GM19467 (cell line): ENCODE results near the gene ELK4.

Source experiments
- ATAC-seq: cut with Tn5 transposase; IDR thresholded peaks from one replicate; pipeline ENCODE4 v1.9.1; 2021; ENCODE audit warnings: mild to moderate bottlenecking, moderate library complexity; ENCODE audit not compliant: unreplicated experiment

Gene ELK4

DNA sequence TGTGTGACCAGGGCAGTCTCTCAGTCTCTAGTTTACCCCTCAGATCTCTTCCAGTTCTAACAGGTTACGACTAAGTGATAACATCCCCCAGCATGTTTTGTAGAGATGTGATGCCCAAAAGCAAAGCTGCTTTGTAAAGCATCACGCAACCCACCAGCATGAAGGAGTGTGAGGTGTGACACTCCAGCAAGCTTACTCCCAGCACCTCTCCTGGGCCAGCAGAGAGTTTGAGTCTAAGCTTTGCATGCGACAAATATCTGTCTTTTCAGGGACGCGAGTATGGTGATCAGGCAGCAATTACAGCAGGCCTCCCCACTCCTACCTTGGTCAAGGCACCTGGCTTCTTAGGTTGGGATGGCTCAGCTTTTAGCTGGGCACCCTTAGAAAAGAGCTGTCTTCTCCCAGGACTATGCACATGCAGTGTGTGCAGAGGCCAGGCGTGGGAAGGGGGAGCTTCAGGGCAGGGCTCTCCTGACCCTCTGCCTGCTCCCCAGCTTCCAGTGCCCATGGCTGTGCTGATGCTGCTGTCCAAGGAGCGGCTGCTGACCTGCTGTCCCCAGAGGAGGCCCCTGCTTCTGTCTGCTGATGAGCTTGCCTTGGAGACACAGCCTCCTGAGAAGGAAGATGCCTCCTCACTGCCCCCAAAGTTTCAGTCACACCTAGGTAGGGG, 48.2 kb downstream of the ELK4 start:
- ATAC-seq = no peak

DNA sequence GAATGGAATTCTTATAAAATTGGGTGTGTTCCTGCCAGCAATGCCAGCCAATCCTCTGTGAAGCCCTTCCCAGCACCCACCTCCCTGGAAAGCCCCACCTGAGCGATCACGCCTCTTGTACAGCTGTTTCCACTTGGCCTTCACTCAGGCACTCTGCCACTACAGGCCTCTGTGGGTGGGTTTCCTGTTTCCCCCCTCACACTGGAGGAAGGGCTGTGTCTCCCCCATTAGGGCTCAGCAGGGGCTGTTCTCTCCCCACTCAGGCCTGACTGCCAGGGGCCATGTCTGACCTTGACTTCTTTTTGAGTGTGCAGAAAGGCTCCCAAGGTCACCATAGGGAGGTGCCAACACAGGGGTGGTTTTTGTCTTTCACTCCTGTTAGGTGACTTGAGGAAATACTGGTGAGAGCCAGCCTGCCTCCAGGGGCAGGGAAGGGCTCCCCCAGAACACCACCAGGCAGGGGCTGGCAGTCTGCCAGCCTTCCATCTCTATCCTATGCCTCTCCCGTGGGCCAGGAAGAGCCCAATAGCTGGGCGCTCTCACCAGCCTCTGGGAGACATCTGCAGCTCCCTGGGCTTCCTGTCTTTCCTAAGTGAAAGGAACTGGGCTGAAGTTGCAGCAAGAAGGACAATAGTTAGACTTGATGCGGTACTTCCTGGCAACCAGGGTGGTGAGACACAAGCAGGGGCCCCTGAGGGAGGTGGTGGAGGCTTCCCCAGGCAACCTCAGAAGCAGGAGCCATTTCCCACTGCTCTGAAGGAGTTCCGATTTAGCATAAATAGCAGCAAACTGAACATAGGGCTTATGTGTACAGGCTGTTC, 49.1 kb downstream of the ELK4 start:
- ATAC-seq = no peak

DNA sequence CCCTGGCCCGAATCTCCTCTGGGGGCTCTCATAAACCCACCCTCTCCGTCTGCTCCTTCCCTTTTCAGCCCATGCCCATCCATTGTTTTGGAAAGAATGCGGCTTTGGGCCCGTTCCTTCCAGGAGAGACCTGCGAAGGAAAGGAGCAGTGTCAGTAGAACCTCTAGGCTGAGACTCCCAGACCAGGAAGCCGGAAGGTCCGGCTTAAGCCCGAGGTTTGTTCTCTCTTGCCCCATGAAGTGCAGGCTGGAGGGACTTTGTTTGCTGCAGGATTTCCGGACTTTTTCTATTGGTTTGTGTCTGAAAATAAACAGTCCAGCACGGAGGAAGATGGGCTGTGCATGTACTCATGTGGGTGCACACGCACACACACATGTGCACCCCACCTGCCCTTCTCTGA, 49.8 kb downstream of the ELK4 start:
- no peak for ATAC-seq

DNA sequence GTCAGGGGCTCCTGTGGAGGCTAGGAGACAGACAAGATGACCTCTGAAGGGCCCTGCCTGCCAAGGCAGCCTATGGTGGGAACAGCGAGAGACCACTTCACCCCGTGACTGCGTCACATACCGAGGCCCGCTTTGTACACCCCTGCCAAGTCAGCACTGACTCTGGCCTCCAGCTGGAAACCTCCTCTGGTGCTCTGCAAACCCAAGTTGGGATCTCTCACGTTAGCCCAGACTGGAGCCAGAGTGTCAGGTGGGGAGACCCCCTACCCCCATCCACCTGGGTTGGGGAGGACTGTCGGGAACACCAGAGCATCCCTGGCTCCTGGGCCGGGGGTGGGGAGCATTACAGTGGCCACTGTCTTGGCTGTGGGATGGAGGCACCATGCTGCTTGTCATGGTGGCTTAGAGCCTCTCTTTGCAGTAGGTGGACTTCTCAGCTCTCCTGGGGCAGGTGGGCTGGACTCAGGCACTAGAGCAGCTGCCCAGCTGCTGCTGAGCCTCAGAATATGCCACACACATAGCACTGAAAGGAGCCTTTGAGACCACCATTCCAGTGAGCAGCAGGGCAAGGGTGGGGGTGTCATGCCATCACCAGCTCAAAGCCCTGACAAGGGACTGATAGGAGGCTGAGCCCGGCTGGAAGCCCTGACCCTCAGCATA, 50.4 kb downstream of the ELK4 start:
- no peak for ATAC-seq

DNA sequence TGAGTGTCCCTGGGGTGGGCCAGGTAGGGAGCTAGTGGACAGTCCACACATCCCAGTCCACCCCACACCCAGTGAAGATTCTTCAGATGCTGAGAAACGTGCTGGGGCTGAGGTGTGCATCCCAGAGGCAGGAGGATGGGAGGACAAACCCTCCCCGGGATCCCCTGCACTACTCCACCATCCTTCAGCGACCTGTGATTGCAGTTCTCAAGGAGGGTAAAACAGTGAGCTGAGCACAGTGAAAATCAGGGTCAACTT, 51.0 kb downstream of the ELK4 start:
- no peak for ATAC-seq

DNA sequence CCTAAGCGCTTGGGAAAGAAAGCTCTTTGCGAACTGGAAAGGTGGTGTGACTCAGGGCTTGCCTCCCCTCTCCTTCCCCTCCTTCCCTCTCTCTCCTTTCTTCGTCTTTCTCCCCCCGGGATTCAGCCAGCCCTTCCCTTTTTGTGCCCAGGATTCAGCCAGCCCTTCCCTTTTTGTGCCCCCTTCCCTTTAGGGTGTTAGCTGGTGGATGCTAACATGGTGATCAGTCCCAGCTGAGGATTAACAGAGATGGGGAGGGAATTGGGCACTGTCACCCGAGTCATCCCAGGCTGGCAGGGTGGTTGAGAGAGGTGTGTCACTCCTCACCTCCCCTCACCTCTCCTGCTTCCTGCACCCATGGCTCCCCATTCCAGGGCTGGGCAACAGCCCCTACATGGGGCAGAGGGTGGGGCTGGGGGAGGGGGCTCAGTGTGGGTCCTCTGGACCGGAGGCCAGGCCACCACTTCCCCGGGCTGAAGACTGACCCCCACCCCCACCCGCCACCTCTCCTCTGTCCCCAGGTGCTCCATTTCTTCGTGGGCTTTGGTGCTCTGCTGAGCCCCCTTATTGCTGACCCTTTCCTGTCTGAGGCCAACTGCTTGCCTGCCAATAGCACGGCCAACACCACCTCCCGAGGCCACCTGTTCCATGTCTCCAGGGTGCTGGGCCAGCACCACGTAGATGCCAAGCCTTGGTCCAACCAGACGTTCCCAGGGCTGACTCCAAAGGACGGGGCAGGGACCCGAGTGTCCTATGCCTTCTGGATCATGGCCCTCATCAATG, 51.5 kb downstream of the ELK4 start:
- no peak for ATAC-seq

DNA sequence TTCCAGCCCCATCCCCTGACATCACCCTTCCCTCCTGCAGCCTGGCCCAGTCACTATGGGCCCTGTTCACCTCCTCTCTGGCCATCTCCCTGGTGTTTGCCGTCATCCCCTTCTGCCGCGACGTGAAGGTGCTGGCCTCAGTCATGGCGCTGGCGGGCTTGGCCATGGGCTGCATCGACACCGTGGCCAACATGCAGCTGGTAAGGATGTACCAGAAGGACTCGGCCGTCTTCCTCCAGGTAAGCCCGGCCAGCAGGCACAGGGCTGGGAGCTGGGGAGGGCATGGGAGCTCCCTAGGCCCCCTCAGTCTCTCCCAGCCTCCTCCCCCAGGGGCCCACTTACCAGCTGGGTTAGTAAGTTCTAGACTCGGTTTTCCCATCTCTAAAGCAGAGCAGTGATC, 52.1 kb downstream of the ELK4 start:
- ATAC-seq = no peak

DNA sequence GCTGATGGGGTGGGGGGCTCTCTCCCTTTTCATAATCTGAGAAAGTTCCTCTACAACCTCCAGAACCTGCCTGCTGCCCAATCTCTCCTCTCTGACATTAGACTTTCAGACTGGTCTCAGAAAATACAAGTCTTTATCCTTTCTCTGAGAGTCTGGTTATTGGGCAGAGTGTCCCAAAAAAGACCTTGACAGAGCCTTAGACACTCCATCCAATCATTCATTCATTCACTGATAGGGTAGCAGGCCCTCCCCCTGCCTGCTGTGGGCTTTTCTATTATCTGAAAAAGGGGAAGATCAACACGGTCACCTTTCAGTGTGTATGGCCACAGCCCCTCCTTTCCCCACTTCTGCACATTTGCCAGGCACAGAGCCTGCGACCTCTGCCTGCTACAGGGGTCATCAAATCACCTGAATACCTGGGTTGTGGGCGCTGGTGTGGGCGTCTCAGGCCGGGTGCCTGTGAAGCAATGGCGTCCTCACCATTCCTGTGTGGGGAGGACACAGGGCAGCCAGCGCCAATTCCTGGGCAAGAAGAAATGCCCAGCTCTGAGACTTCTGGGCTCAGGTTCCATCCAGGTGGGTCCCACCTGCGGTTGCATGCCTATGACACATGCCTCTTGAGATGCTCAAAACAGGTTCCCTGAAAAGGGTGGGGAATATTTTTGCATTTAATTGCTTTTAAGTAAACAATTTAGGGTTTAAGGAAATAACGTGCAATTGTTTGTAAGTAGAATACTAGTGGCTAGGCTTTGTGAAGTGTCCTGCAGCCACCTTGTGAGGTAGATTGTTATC, 52.8 kb downstream of the ELK4 start:
- ATAC-seq = no peak

DNA sequence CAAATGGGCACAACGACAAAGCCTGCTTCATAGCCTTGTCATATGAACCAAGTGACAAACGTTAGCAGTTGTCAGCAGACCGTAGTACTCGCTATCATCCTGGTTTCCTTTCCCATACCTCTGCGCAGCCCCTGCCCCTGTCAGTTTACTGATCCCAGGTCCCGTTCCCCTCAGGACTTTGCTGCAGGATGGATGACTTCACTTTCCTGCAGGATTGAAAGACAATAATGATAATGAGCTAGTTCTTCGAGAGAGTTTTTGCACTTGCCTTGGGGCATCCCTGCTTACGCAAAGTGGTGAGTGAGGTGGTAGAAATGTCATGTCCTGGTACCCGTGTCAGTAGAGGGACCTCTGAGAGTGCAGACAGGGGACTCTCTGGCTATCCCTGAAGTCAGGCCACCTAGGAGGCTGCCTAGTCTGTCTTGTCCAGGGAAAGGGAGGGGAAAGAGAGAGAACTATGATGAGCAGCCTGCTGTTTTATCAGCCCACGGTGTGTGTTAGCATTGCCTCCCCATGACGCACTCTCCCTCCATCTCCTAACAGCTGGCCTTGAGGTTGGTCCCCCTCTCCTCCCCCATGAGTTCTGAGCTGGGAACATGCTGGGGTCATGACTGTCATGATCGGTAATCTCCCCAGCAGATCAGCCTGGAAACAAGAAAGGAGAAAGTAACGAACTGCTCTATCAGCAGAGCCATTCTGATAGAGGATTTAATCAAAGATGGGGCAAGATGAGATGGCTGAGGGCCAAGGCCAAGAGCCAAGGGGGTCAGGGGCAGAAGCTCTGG, 53.7 kb downstream of the ELK4 start:
- no peak for ATAC-seq

DNA sequence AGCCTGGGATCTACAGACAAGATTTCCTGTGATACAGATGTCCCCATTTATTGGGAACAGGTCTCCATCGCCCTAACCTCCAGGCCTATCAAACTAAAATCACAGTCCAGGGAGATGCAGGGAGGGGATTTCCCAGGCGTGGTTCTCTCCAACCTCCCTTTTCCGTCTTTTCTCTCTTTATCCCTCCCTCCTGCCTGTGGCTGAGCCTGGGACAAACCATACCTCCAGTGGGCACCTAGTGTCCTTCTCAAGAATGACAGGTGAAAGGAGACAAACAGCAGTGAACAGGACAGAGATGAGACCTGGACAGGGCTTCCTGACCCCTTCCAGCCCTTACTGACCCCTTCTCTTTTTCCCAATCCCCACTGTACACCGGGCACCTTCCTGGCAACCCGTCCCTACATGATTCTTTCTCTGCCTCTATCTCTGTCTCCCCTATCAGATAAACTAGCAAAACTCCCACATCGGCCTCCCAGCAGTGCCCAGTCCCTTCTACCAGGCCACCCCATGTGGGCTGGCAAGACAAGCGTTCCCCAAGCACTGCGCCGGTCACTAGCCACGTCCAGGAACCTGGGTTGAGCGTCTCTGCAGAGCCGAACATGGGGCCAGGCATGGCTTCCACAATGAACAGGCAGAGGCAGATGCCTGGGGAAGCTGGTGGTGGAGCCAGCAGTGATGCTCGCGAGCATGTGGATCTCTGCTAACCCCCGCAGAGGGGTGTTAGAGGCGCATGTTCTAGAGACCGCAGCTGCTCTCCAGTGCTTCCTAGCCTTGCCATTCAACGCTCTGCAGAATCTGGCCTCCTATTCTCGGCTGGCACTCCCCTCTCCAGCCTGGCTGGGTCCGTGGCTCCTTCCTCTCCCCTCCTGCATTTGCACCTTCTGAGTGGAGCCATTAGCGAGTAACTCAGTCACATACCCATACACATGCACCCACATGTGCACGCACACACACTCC, 54.7 kb downstream of the ELK4 start:
- no peak for ATAC-seq

DNA sequence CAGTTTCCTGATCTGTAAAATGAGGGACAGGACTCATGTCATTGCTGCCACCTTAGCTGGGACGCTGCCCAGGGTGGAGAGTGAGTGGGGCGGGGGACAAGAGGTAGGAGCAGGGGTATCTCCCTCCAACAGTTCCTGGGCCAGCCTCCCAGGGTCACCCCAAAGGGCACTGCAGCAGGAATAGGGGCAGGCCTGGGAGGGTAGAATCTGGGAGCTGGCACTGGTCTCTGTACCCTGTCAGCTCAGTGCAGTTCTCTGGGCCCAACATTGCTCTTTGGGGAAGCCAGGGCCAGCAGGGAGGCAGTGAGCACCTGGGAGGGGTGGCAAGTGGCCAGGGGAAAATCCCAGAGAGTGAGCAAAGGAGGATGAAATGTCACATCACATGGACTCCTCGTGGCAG, 55.8 kb downstream of the ELK4 start:
- no peak for ATAC-seq

DNA sequence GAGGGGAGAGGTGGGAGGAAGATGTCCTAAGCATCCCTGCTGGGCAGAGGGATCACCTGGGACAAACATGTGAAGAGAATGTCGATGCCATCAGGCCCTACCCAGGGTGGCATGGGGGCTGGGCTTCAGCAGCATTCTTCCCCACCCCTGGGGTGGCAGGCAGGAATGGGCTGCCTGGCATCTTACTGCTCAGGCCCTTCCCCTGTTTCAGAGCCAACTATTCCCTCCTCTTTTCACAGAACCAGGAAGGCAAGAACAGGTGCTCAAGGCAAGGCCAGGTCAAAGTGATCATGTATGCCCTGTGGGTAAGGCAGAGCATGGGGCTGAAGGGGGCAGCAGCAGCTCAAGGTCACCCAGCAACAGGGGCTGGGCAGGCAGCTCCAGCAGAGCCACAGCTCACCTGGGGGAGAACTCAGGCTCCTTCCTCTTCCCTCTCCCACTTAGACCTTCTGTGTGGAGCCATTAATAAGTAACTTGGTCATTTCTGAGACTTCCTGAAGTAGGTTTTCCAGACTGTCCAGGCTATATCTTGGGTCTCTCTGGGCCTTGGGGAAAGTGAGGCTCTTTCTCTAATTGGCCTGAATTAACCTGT, 56.4 kb downstream of the ELK4 start:
- ATAC-seq = no peak

DNA sequence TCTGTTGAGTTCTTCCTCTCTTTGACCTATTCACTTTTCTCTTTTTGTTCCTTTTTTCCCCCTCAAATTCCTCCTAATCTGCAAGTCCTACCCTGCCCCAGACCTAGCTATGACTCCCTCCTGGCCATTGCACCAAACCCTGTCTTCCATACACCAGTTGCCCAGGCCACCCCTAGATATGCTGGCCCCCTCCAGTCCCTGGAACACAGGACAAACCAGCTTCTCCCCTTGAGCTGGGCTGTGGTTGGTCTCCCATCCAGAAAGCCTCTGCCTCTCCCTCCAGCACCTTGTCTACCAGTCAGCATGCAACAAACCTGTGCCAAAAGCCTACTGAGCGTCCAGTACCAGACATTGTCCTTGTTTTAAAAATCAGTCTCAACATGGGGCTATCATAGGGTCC, 59.4 kb downstream of the ELK4 start:
- ATAC-seq = no peak

DNA sequence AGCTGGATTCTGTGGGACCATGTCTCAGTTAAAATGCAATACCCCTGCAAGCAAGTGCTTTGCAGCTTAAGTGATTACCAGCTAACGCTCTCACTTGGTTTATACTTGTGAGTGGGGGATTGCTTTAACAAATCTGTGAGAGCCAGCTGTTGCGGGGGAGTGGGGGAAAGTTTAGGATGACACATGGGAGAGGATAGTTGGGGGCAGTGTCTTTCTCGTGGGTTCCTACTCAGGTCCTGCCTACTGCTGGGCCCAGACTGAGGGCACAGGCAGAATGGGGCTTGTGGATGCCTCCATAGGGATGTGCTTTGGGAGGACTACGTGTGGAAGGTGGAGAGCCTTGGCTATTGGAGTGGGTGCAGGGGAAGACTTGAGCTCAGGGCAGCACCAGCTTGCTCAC, 60.1 kb downstream of the ELK4 start:
- ATAC-seq = no peak

DNA sequence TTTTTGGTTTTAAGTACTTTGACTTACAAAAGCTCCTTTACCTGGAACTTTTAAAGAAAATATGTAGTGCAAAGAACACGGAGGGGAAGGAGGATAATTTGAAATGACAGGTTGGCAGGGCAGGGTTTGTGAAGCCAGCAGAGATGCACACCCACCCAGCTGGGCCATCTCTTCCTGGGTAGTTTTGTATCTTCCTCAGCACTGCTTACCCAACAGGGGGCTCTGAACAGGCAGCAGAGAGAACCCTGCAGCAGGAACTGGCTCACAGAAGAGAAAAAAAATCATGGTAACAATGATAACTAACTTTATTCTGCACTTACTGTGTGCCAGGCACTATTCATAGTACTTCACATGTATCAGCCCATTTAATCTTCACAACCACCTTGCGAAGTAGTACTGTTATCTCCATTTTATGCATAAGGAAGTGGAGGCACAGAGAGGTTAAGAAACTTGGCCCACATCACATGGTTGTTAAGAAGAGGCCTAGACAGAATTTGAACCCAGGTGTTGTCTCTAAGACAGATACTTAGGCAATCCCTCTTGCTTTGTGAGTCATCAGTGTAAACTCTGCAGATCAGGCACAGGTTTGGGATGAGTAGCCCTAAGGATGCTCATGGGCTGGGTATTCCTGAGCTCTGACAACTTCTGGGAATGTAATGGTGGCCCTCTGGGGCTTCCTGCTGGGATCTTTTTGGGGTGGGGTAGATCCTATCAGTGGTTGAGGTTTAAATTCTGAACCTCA, 60.8 kb downstream of the ELK4 start:
- no peak for ATAC-seq

DNA sequence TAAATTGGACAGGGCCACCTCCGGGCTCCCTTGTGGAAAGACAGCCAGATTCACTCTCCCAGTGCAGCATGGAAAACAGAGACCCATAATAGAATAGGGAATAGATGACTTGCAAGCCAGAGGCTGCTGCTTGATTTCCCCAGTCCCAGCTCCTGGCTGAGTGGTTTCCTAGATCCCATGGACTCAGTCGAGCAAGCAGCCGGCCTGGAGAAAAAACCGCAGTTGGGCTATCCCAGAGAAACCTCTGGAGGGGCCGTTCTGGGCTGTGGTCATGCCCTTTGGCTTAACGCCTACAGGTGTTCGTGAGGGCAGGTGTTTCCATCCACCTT, 61.7 kb downstream of the ELK4 start:
- no peak for ATAC-seq

DNA sequence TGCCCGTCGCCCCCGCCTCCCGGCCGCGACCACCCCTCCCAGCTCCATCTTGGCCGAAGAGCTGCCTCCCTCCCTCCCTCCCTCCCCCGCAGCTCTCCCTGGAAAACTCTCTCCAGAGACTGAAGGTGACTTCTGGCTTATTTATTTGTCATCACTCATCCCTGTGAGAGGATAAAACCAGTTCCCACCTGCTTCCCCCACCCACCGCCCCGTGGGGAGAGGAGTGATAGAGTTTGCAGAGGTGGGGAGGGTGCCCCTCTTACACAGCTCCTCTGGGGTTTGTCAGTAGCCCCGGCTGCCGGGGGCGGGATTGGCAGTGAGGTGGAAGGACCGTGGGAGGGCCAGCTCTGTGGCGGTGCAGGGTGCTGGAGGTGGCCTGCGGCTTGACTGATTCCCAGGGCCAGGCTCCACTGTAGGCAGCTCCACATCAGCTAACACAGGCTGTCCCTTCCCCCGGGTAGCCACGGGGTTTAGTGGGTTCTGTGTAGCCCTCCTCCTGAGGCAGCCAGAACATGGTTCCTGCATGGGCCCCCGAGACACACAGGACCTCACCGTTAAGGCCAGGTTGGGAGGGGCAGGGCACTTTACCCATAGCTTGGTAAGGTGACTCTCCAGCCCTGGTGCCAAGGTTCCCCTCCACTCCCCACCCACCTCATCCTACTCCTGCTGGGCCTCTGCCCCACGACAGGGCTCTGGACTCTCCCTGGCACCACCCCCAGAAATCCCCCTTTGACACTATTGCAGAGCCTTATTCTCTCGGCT, 62.2 kb downstream of the ELK4 start:
- ATAC-seq = no peak
